Stimulated activated CD4-positive, alpha-beta T cell treated with anti-CD3 and anti-CD28 coated beads, TNF-alpha, amount 100 ng/mL, for 24 hours (primary cell): Measurements from ENCODE around the gene LYZL6.
"Not testable (repeated sequence)": the region's sequence is repeated elsewhere in the genome, so short reads cannot be mapped to it uniquely, and the experiment has no call there.

Experiments
- DNase-seq, 3 experiments: peaks; one replicate each; pipeline ENCODE4 v3.0.0-alpha.2; 2020; ENCODE audit warnings: low read depth in 3 of 3

Gene LYZL6

GRCh38 chr17:35947156-35947585 lies 3.7 kb upstream of the LYZL6 start:
- DNase-seq = peak in 2 of 3 experiments; percentile 21 to 42

- DNase-seq = no peak
Observed at GRCh38 chr17:35944151-35944550, 638 bp upstream of the LYZL6 start.

- no peak for DNase-seq
Observed at GRCh38 chr17:35942588-35943186, 826 bp downstream of the LYZL6 start.

- DNase-seq = not testable (repeated sequence)
Observed at GRCh38 chr17:35938492-35938891, 5.0 kb downstream of the LYZL6 start.

- no peak for DNase-seq
Observed at GRCh38 chr17:35936063-35936462, 7.5 kb downstream of the LYZL6 start.

- no peak for DNase-seq
Observed at GRCh38 chr17:35934760-35935159, 8.8 kb downstream of the LYZL6 start.

GRCh38 chr17:35932586-35932985 lies 10.9 kb downstream of the LYZL6 start:
- DNase-seq = no peak

GRCh38 chr17:35931794-35932425 lies 11.6 kb downstream of the LYZL6 start:
- no peak for DNase-seq

GRCh38 chr17:35930211-35931065 lies 13.1 kb downstream of the LYZL6 start, which contains the start of gene RDM1:
Gene RDM1, minus strand, starts transcription at chr17:35930773. Its CDS starts 46 bp downstream, at chr17:35930727.
- peak; percentile 58 to 90 (median 74) for DNase-seq

- DNase-seq = no peak
Observed at GRCh38 chr17:35927714-35928113, 15.8 kb downstream of the LYZL6 start.

GRCh38 chr17:35923609-35924114 lies 19.9 kb downstream of the LYZL6 start:
- DNase-seq = no peak

- no peak for DNase-seq
Observed at GRCh38 chr17:35920229-35920628, 23.3 kb downstream of the LYZL6 start.

- no peak for DNase-seq
Observed at GRCh38 chr17:35918665-35919064, 24.8 kb downstream of the LYZL6 start.

GRCh38 chr17:35917519-35918213 lies 25.8 kb downstream of the LYZL6 start:
- no peak for DNase-seq

GRCh38 chr17:35915153-35915964 lies 28.2 kb downstream of the LYZL6 start:
- DNase-seq = no peak

- DNase-seq = no peak
Observed at GRCh38 chr17:35914354-35914753, 29.2 kb downstream of the LYZL6 start.

- no peak for DNase-seq
Observed at GRCh38 chr17:35913609-35914008, 29.9 kb downstream of the LYZL6 start.

GRCh38 chr17:35912942-35913341 lies 30.6 kb downstream of the LYZL6 start:
- DNase-seq = no peak

GRCh38 chr17:35912339-35912912 lies 31.1 kb downstream of the LYZL6 start:
- DNase-seq = no peak

- no peak for DNase-seq
Observed at GRCh38 chr17:35909408-35909807, 34.1 kb downstream of the LYZL6 start.

GRCh38 chr17:35907691-35908090 lies 35.8 kb downstream of the LYZL6 start:
- DNase-seq = no peak
